Measurements from ENCODE around the gene PPT2. TPM values are rescaled to one million over a fixed set of nuclear protein-coding genes. Genes with fewer than 3 reads are reported as not detected.

The PPT2 gene
- total RNA-seq, 4 donors from 2014 or later, result 36.6 to 220 (median 56.9) TPM

DNA sequence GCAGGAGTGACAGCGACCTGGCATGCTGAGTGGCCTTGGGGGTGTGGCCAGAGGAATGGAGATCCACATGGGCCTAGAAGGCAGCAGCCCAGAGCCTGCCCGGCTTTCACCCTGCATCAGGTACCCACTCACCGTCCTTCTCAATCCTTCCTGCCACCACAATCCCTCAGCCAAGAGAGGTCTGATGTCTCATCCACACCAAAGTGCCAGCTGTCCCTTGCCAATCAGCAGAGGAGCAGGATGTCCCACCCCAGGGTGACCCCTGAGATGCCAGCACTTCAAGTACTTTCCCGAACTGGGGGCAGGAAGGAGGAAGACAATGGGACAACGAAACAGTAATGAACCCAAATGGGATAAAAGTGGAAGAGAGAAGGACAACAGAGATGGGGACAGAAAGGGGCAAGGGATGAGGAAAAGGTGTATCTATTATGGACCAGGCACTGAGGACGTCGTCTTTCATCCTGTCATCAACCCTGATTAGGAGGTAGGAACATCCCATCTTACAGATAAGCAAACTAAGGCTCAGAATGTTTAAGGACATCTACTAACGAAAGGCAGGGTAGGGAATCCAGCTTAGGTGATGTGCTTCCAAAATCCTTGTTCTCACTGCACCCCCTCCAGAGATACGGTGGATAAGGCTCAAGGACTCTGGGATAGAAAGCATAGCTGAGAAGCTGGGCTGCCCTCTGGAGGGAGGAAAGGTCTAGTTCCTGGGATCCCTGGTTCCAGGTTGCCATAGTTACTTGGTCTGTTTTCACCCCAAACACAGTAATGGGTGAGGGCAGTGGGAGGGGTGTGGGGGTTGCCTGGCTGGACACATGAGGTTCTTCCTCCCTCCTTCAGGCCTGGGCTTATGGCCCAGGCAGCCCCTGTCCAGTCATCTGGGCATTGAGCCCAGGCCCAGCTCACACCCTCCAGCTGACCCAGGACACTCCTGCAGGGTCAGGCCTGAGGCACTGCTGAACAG is 40.3 kb upstream of the PPT2 start:
- TF ChIP-seq, protein P1, sequence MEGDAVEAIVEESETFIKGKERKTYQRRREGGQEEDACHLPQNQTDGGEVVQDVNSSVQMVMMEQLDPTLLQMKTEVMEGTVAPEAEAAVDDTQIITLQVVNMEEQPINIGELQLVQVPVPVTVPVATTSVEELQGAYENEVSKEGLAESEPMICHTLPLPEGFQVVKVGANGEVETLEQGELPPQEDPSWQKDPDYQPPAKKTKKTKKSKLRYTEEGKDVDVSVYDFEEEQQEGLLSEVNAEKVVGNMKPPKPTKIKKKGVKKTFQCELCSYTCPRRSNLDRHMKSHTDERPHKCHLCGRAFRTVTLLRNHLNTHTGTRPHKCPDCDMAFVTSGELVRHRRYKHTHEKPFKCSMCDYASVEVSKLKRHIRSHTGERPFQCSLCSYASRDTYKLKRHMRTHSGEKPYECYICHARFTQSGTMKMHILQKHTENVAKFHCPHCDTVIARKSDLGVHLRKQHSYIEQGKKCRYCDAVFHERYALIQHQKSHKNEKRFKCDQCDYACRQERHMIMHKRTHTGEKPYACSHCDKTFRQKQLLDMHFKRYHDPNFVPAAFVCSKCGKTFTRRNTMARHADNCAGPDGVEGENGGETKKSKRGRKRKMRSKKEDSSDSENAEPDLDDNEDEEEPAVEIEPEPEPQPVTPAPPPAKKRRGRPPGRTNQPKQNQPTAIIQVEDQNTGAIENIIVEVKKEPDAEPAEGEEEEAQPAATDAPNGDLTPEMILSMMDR (IDR thresholded peaks at IDR 0.05), result peak in 1 of 3 donors; percentile 42
- no peak for TF ChIP-seq POLR2A (IDR thresholded peaks at IDR 0.05)
- DNase-seq (ENCODE audit: low spot score in 2 of 2), result peak; percentile 77 to 93
- intact Hi-C loops (cut with DNase I; ENCODE audit: low total_unique reads), result no loop called here
- H3K4me3 ChIP-seq (ENCODE audit: low read depth, poor library complexity, severe bottlenecking), result no peak overlapping the region
- 66 to 68% methylated on average over 9 of the region's 9 CpGs for WGBS, 2 donors

DNA sequence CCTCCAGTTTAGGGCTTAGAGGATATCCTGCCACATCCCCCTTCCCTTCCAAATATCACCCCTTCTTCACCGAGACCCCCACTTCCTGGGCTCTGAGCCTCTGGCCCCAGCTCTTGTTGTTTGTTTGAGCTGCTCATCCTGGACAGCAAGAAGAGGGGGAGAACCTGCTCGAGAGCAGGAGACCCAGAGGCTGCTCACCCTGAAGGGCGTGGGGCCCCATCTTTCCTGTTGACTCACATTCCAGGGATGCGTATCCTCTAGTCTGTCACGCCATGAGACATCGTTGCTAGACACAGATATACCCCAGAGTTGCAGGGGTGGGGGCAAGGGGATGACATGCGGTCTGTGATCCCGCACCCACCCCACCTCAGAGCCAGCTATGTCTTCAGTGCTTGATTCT is 39.1 kb upstream of the PPT2 start:
- peak in 1 of 2 donors; percentile 83 for DNase-seq (ENCODE audit: low spot score in 2 of 2)
- H3K4me3 ChIP-seq (ENCODE audit: low read depth, poor library complexity, severe bottlenecking), result no peak overlapping the region
- 58 to 65% methylated on average over 8 of the region's 8 CpGs for WGBS, 2 donors
- TF ChIP-seq, protein P1 (IDR thresholded peaks at IDR 0.05), result no peak
- TF ChIP-seq POLR2A (IDR thresholded peaks at IDR 0.05), result no peak
- intact Hi-C loops (cut with DNase I; ENCODE audit: low total_unique reads), result no loop called here

DNA sequence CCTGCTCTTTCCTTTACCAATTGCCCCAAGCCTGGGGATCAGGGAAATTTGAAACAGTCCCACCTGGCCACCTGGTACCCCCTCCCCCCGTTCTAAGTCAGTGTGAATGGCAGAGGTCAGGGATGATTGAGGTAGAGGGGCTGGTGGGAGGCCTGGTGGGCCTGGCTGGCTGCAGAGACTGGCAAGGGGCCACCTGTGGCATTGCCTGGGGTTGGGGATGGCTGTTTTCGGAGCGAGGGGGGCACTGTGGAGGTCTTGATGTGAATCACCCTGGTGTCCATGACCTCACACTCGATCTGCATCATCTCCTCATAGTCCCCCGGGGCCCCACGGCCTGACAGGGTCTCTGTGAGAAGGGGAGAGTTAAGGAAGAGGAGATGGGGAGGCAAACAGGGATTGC is 38.3 kb upstream of the PPT2 start:
- intact Hi-C loops (cut with DNase I; ENCODE audit: low total_unique reads), result no loop called here
- peak in 1 of 2 donors; percentile 86 for DNase-seq (ENCODE audit: low spot score in 2 of 2)
- WGBS, 2 donors, result 80 to 85% methylated on average over 6 of the region's 6 CpGs
- no peak overlapping the region for H3K4me3 ChIP-seq (ENCODE audit: low read depth, poor library complexity, severe bottlenecking)
- TF ChIP-seq, protein P1 (IDR thresholded peaks at IDR 0.05), result no peak
- no peak for TF ChIP-seq POLR2A (IDR thresholded peaks at IDR 0.05)

DNA sequence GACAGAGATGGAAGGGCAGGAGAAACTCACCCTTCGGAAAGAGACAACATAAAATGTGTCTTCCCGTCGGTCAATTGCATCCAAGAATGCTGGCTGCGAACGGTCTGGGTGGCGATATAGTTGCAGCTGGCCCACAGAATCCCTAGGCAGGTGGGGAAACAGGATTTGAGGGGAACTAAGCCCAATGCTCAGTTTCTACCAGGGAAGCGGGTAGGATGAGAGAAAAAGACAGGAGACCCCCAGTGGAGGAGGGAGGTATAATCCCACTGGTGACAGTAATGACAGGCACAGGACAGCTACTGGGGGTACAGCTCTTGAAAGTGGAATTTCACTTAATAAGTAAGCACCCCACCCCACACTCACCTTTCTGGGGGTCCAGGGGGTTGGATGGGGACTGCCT is 37.3 kb upstream of the PPT2 start:
- TF ChIP-seq, protein P1 (IDR thresholded peaks at IDR 0.05), result no peak
- TF ChIP-seq POLR2A (IDR thresholded peaks at IDR 0.05), result no peak
- peak in 1 of 2 donors; percentile 56 for DNase-seq (ENCODE audit: low spot score in 2 of 2)
- intact Hi-C loops (cut with DNase I; ENCODE audit: low total_unique reads), result no loop called here
- H3K4me3 ChIP-seq (ENCODE audit: low read depth, poor library complexity, severe bottlenecking), result no peak overlapping the region
- 92 to 94% methylated on average over 7 of the region's 7 CpGs for WGBS, 2 donors

DNA sequence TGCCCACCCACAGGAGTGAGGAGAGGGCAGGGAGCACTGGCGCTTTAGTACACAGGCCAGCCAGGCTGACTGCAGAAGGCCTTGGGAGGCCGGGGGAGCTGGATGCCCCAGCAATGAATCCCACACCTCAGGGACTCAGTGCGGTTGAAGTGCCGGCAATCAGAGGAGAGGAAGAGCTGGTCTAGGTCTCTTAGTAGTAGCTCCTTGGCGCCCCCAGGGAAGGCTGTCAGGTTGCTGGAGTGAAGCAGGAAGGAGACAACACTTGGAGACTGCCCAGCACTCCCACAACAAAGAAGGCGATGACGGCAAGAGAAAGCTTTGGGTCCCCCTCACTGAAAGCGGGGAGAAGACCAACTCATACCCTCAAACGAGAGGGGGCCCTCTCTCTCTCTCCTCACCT is 36.5 kb upstream of the PPT2 start:
- 91 to 92% methylated on average over 9 of the region's 9 CpGs for WGBS, 2 donors
- no peak overlapping the region for H3K4me3 ChIP-seq (ENCODE audit: low read depth, poor library complexity, severe bottlenecking)
- intact Hi-C loops (cut with DNase I; ENCODE audit: low total_unique reads), result no loop called here
- DNase-seq (ENCODE audit: low spot score in 2 of 2), result peak in 1 of 2 donors; percentile 79
- TF ChIP-seq, protein P1 (IDR thresholded peaks at IDR 0.05), result no peak
- no peak for TF ChIP-seq POLR2A (IDR thresholded peaks at IDR 0.05)
